GM19035 (cell line): ENCODE data around the gene UBE2D1.

Experiments used
- ATAC-seq: cut with Tn5 transposase; IDR thresholded peaks from one replicate; pipeline ENCODE4 v1.9.1; 2021; ENCODE audit not compliant: unreplicated experiment

UBE2D1 gene

GRCh38 chr10:58334817-58335305 lies at the start of gene UBE2D1:
Gene UBE2D1 (plus strand): TSS chr10:58335006. CDS start chr10:58335202, 196 bp downstream.
- peak; percentile 96 for ATAC-seq

- ATAC-seq, result peak; percentile 94
Observed at GRCh38 chr10:58291538-58292174, 43.1 kb upstream of the UBE2D1 start.

- no peak for ATAC-seq
Observed at GRCh38 chr10:58293989-58294388, 40.8 kb upstream of the UBE2D1 start.

GRCh38 chr10:58299580-58299979 lies 35.2 kb upstream of the UBE2D1 start:
- ATAC-seq, result peak; percentile 94

GRCh38 chr10:58300676-58301075 lies 34.1 kb upstream of the UBE2D1 start:
- no peak for ATAC-seq

- ATAC-seq, result no peak
Observed at GRCh38 chr10:58302254-58302653, 32.6 kb upstream of the UBE2D1 start.

GRCh38 chr10:58304099-58304633 lies 30.6 kb upstream of the UBE2D1 start:
- no peak for ATAC-seq

- no peak for ATAC-seq
Observed at GRCh38 chr10:58305821-58306220, 29.0 kb upstream of the UBE2D1 start.

- no peak for ATAC-seq
Observed at GRCh38 chr10:58307676-58308075, 27.1 kb upstream of the UBE2D1 start.

GRCh38 chr10:58311026-58311425 lies 23.8 kb upstream of the UBE2D1 start:
- ATAC-seq, result no peak

- ATAC-seq, result no peak
Observed at GRCh38 chr10:58316874-58317273, 17.9 kb upstream of the UBE2D1 start.

GRCh38 chr10:58318346-58318745 lies 16.5 kb upstream of the UBE2D1 start:
- ATAC-seq, result no peak

GRCh38 chr10:58319599-58319998 lies 15.2 kb upstream of the UBE2D1 start:
- ATAC-seq, result no peak

GRCh38 chr10:58320351-58321049 lies 14.3 kb upstream of the UBE2D1 start:
- ATAC-seq, result no peak

- ATAC-seq, result no peak
Observed at GRCh38 chr10:58322072-58322834, 12.6 kb upstream of the UBE2D1 start.

GRCh38 chr10:58322835-58323209 lies 12.0 kb upstream of the UBE2D1 start:
- no peak for ATAC-seq

- no peak for ATAC-seq
Observed at GRCh38 chr10:58326967-58327381, 7.8 kb upstream of the UBE2D1 start.

GRCh38 chr10:58328233-58328632 lies 6.6 kb upstream of the UBE2D1 start:
- ATAC-seq, result no peak

GRCh38 chr10:58330431-58330830 lies 4.4 kb upstream of the UBE2D1 start:
- no peak for ATAC-seq

- no peak for ATAC-seq
Observed at GRCh38 chr10:58331646-58332045, 3.2 kb upstream of the UBE2D1 start.

GRCh38 chr10:58335306-58336005 lies 650 bp downstream of the UBE2D1 start:
- ATAC-seq, result peak; percentile 53
